Sigmoid colon (tissue), 7 donors: ENCODE results near the gene SERTAD2. TPM values are rescaled to one million over a fixed set of nuclear protein-coding genes. Genes with fewer than 3 reads are reported as not detected.

Experiments used
- DNase-seq: peaks from one replicate; pipeline ENCODE4 v3.0.0-alpha.2; 2019
- H3K27ac ChIP-seq, 4 donors: fragments of 200-600 bp; sonication (generic); one replicate each; pipeline ENCODE4 v1.5.1; 2016 to 2019; ENCODE audit warnings: mild to moderate bottlenecking in 1 of 4
- H3K27me3 ChIP-seq, 3 donors: fragments of 200-600 bp; sonication (generic); one replicate each; pipeline ENCODE4 v1.5.1; 2019; ENCODE audit warnings: mild to moderate bottlenecking in 1 of 3
- H3K36me3 ChIP-seq, 4 donors: fragments of 200-600 bp; sonication (generic); one replicate each; pipeline ENCODE4 v1.5.1; 2016 to 2019
- H3K4me1 ChIP-seq, 4 donors: fragments of 200-600 bp; sonication (generic); one replicate each; pipeline ENCODE4 v1.5.1; 2017 to 2019
- H3K4me3 ChIP-seq, 4 donors: fragments of 200-600 bp; sonication (generic); one replicate each; pipeline ENCODE4 v1.5.1; 2017 to 2019; ENCODE audit warnings: mild to moderate bottlenecking in 2 of 4, moderate library complexity in 1 of 4
- H3K9me3 ChIP-seq, 4 donors: fragments of 200-600 bp in 3 of 4; sonication (generic) in 3 of 4; one replicate each; pipeline versions ENCODE4 v1.5.1 to v1.6.1; 2013 to 2019
- EP300 ChIP-seq, 4 donors: sonication (generic); formaldehyde crosslinking; IDR thresholded peaks; one replicate each; pipeline ENCODE4 v1.6.1; 2017; ENCODE audit warnings: antibody characterized with exemption in 4 of 4
- POLR2A ChIP-seq, 2 donors: fragments of 450-650 bp; IDR thresholded peaks; one replicate each; pipeline ENCODE4 v1.6.1; 2016; ENCODE audit warnings: antibody characterized with exemption in 2 of 2, mild to moderate bottlenecking in 2 of 2, moderate library complexity in 2 of 2
- POLR2AphosphoS5 ChIP-seq, 4 donors: sonication (generic); formaldehyde crosslinking; IDR thresholded peaks; one replicate each; pipeline ENCODE4 v1.6.1; 2017; ENCODE audit warnings: antibody characterized with exemption in 4 of 4
- WGBS, 2 donors: extraction: QIAGEN DNeasy Blood & Tissue Kit; methylation state at CpG; one replicate each; pipeline ENCODE4 v1.1.7; 2013; 5-methylcytosine and 5-hydroxymethylcytosine counted together
- intact Hi-C: fragments of 100-400 bp; cut with DNase I; formaldehyde crosslinking; loops from one replicate; pipeline ENCODE4 v1.15.1; 2023
- polyA plus RNA-seq, 3 donors: library from polyadenylated mRNA; stranded (reverse); fragments of 200-250 nt; gene quantifications; one replicate each; pipeline ENCODE4 v1.2.3, GENCODE V29; 2013
- total RNA-seq, 4 donors: library from RNA; depleted of rRNA; stranded (reverse); fragments of >200 nt; gene quantifications; one replicate each; pipeline ENCODE4 v1.1.0, GENCODE V29; 2016
- TF ChIP-seq, protein P1 (sequence below), 4 experiments: fragments of 450-650 bp in 3 of 4; fragments of 200-600 bp in 1 of 4; IDR thresholded peaks; one replicate each; pipeline ENCODE4 v1.5.1; 2016 to 2019; ENCODE audit warnings: antibody characterized with exemption in 4 of 4, mild to moderate bottlenecking in 3 of 4, moderate library complexity in 2 of 4
- donor health status: healthy with polysubstance abuse.
- donor health status: Bipolar disorder and iron deficiency.
- donor health status: healthy.

SERTAD2 gene
- total and polyA plus RNA-seq, 7 donors, result 6.9 to 14.3 (median 9.1) TPM

DNA sequence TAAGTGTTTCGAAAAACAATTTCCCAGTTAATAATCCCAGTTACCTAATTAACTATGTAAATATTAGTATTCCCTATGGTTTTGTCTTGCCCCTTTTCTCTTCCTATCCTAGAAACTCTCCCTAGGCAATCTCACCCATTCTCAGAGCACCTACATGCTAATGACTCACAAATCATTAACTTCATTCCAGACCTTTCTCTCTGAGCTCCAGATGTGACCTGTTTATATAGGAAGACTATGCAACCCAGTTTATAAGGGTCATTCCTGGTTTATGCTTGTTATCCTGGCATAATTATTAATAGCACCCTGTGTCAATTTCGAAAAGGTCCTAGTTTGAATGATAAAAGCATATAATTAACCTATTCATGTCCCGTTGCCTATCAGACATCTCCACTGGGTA is 14.8 kb upstream of the SERTAD2 start:
- TF ChIP-seq, protein P1, sequence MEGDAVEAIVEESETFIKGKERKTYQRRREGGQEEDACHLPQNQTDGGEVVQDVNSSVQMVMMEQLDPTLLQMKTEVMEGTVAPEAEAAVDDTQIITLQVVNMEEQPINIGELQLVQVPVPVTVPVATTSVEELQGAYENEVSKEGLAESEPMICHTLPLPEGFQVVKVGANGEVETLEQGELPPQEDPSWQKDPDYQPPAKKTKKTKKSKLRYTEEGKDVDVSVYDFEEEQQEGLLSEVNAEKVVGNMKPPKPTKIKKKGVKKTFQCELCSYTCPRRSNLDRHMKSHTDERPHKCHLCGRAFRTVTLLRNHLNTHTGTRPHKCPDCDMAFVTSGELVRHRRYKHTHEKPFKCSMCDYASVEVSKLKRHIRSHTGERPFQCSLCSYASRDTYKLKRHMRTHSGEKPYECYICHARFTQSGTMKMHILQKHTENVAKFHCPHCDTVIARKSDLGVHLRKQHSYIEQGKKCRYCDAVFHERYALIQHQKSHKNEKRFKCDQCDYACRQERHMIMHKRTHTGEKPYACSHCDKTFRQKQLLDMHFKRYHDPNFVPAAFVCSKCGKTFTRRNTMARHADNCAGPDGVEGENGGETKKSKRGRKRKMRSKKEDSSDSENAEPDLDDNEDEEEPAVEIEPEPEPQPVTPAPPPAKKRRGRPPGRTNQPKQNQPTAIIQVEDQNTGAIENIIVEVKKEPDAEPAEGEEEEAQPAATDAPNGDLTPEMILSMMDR (IDR thresholded peaks at IDR 0.05), result no peak
- TF ChIP-seq POLR2A (IDR thresholded peaks at IDR 0.05) (no peak), POLR2AphosphoS5 (IDR thresholded peaks at IDR 0.05) (no peak), EP300 (IDR thresholded peaks at IDR 0.05) (no peak)
- WGBS, 2 donors, result 83 to 91% methylated on average over 3 of the region's 3 CpGs
- no peak overlapping the region for H3K4me3 ChIP-seq
- H3K27me3 ChIP-seq, result no peaks in the 10 kb centered on the region
- no peak overlapping the region for H3K27ac ChIP-seq
- H3K9me3 ChIP-seq, result no peaks in the 10 kb centered on the region
- no peak for DNase-seq
- intact Hi-C loops, result no loop called here
- H3K36me3 ChIP-seq, result no peaks in the 10 kb centered on the region
- H3K4me1 ChIP-seq, result no peaks in the 10 kb centered on the region

GRCh38 chr2:64667535-64667934 is 13.8 kb upstream of the SERTAD2 start:
- H3K9me3 ChIP-seq, result no peaks in the 10 kb centered on the region
- H3K27ac ChIP-seq, result no peak overlapping the region
- 94 to 98% methylated on average over 1 of the region's 1 CpG for WGBS, 2 donors
- DNase-seq, result no peak
- H3K27me3 ChIP-seq, result no peaks in the 10 kb centered on the region
- H3K4me1 ChIP-seq, result no peaks in the 10 kb centered on the region
- TF ChIP-seq POLR2AphosphoS5 (IDR thresholded peaks at IDR 0.05) (no peak), POLR2A (IDR thresholded peaks at IDR 0.05) (no peak), EP300 (IDR thresholded peaks at IDR 0.05) (no peak)
- TF ChIP-seq, protein P1 (IDR thresholded peaks at IDR 0.05), result no peak
- intact Hi-C loops, result no loop called here
- H3K36me3 ChIP-seq, result no peaks in the 10 kb centered on the region
- H3K4me3 ChIP-seq, result no peak overlapping the region

- no peak for DNase-seq
- Histone ChIP-seq H3K4me3 (no peak overlapping the region), H3K36me3 (no peaks in the 10 kb centered on the region), H3K27ac (no peak overlapping the region), H3K4me1 (no peaks in the 10 kb centered on the region), H3K9me3 (no peaks in the 10 kb centered on the region), H3K27me3 (no peaks in the 10 kb centered on the region)
- 32 to 60% methylated on average over 3 of the region's 3 CpGs for WGBS, 2 donors
- TF ChIP-seq EP300 (IDR thresholded peaks at IDR 0.05) (no peak), POLR2AphosphoS5 (IDR thresholded peaks at IDR 0.05) (no peak)
- TF ChIP-seq, protein P1 (IDR thresholded peaks at IDR 0.05), result no peak
- intact Hi-C loops, result no loop called here
These were observed 13.2 kb upstream of the SERTAD2 start for GRCh38 chr2:64666810-64667438.

- H3K4me1 ChIP-seq, result no peaks in the 10 kb centered on the region
- H3K36me3 ChIP-seq, result no peaks in the 10 kb centered on the region
- TF ChIP-seq POLR2AphosphoS5 (IDR thresholded peaks at IDR 0.05) (no peak), EP300 (IDR thresholded peaks at IDR 0.05) (no peak), POLR2A (IDR thresholded peaks at IDR 0.05) (no peak)
- TF ChIP-seq, protein P1 (IDR thresholded peaks at IDR 0.05), result no peak
- no peak for DNase-seq
- no peak overlapping the region for H3K27ac ChIP-seq
- 92 to 95% methylated on average over 8 of the region's 8 CpGs for WGBS, 2 donors
- intact Hi-C loops, result no loop called here
- H3K27me3 ChIP-seq, result no peaks in the 10 kb centered on the region
- no peak overlapping the region for H3K4me3 ChIP-seq
- H3K9me3 ChIP-seq, result no peaks in the 10 kb centered on the region
These were observed 12.0 kb upstream of the SERTAD2 start for GRCh38 chr2:64665709-64666108.

- TF ChIP-seq POLR2AphosphoS5 (IDR thresholded peaks at IDR 0.05) (no peak), POLR2A (IDR thresholded peaks at IDR 0.05) (no peak), EP300 (IDR thresholded peaks at IDR 0.05) (no peak)
- TF ChIP-seq, protein P1 (IDR thresholded peaks at IDR 0.05), result no peak
- 99 to 100% methylated on average over 1 of the region's 1 CpG for WGBS, 2 donors
- no peaks in the 10 kb centered on the region for H3K36me3 ChIP-seq
These were observed 9.7 kb upstream of the SERTAD2 start for GRCh38 chr2:64663402-64663801.

More at GRCh38 chr2:64663402-64663801, 9.7 kb upstream of the SERTAD2 start:
- Histone ChIP-seq H3K4me1 (no peaks in the 10 kb centered on the region), H3K27me3 (no peaks in the 10 kb centered on the region), H3K27ac (no peak overlapping the region), H3K9me3 (no peaks in the 10 kb centered on the region), H3K4me3 (no peak overlapping the region)
- DNase-seq, result no peak
- intact Hi-C loops, result no loop called here
